Activated gamma-delta T cell (primary cell): Measurements from ENCODE around the gene MUC6.

Experiments
- DNase-seq: peaks from one replicate; lab custom pipeline; 2025; lab: John Stamatoyannopoulos, UW

MUC6 gene

DNA sequence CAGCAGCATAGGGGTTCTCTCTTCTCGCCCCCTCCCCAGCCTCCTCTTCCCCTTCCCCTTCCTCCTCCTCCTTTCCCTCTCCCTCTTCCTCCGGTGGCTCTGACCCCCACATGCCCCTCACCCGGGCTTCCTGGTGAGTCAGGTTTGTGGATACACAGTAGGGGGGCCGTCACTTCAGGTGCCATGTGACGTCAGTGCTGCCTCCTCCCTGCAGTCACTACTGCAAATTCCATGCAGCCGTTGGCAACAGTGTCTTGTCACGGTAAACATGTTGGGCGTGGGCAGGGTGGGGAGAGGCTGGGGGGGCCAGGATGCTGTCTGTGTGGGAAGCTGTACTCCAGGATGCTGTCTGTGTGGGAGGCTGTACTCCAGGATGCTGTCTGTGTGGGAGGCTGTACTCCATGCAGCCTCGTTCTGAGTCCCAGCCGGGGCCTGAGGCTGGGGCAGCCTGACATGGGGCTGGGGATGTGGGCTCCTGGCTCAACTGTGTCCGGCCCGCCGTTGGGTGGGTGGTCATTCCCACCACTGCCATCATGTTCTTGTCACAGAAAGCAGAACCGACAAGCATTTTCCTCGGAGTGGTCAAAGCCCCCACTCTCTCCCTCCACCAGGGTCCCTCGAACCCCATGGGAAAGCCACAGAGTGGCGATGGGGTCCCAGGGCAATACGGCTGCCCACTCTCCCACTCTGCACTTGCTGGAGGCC, 35.8 kb upstream of the MUC6 start:
- no peak for DNase-seq

DNA sequence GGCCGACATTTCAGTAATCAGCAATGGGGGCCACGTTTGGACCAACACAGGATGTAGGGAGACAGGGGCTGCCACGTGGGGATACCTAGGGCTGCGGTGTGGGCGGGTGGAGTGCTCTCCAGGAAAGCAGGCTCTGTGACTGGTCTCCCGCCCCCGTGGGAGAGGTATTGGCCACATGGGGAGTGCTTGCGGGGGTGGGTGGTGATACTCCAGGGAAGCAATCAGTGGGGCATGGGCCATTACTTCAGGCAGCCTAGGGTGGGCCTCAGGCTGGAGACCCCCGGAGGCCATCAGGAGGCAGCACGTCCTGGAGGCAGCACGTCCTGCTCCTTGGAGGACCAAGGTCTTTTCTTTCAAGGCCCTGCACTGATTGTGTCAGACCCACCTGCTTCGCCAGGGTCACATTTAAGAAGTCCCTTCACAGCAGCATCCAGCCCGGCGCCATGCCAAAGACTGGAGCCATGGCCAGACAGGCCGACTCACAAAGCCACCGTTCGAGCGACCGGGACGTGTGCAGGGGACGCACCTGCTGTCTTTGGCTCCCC, 35.1 kb upstream of the MUC6 start:
- no peak for DNase-seq

DNA sequence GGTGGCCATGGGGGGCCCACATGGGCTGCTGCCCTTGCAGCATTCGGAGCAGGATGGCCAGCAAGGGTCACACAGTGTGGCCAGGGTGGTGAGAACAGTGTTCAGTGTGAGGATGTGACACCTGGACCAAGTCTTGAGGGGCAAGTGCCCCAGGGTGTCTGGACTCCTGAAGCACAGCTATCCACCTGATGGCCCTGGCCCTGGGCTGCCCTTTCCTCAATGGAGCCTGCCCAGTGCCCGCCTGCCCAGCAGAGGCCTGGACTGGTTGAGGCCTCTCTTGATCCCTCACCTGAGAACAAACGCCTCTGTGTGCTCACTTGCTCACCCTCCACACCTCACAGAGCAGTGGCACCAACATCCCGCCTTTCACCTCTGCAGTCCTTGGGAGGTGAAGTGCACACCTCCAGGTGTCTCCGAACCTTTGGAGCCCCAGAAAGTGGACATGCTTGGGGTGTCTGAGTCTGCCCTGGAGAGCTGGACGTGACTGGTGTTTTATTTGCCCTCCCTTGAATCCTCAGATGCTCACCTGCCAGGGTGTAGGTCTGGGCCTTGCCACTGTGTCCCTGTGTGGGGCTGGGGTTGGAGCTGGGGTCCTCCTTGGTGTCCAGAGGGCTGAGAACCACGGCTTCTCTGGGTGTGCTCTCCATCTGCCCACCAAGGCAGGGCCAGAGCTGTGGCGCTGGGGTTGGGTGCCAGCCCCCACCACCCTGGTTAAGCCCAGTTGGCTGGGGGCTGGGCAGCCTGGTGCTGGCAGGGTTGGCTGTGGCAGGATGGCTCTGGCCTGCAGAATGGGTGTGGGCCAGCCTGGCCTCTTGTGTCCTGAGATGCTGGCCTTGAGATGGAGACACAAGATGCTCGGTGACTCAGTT, 34.3 kb upstream of the MUC6 start:
- DNase-seq: no peak

- DNase-seq: no peak
Measured at GRCh38 chr11:1069740-1070139, 33.2 kb upstream of the MUC6 start.

GRCh38 chr11:1067812-1068496, 31.4 kb upstream of the MUC6 start:
- DNase-seq: no peak

DNA sequence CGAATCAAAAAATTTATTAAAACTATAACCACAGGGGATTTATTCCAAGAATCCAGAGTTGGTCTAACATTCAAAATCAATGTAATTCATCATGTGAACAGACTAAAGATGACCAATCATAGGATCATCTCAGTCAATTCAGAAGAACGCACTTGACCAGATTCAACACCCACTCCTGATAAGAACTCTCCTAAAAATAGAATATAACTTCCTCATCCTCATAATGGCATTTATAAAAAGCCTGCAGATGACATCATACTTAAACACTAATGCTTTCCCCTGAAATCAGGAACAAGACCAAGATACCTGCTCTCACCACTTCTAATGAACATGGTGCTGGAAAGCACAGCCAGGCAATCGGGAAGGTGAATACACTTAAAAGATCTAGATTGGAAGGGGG, 27.6 kb upstream of the MUC6 start:
- no peak for DNase-seq

GRCh38 chr11:1062075-1062820, 25.7 kb upstream of the MUC6 start:
- no peak for DNase-seq

DNA sequence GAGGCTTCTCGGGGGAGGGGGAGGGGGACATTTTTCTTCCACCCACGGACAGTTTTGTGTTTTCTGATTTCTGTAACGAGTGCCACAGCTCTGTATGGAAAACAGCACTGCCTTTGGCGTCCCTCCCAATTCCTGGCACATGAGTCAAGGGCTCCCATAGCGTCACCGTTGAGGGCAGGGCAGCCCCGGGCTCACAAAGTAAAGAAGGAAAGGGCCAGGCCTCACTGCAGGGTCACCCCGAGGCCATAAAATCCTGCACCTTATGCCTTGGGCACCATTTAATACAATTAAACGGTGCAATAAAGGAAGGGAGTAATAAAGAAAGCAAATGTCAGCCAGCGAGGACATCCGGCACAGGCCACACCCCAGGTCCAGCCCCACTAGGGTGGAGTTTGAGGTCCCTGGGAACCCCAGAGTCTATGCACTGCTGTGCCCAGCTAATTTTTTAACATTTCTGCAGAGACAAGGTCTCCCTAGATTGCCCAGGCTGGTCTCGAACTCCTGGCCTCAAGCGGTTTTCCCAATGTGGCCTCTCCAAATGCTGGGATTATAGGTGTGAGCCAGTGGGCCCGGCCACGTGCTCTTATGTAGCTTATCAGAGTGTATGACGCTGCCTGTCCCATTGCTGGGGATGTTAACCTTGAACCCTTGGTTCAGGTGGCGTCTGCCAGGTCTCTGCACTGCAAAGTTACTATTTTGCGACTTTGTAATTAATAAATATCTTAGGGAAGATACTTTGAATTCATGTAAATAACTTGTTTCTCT, 24.5 kb upstream of the MUC6 start:
- no peak for DNase-seq

GRCh38 chr11:1060410-1060809, 23.9 kb upstream of the MUC6 start:
- DNase-seq: no peak

DNA sequence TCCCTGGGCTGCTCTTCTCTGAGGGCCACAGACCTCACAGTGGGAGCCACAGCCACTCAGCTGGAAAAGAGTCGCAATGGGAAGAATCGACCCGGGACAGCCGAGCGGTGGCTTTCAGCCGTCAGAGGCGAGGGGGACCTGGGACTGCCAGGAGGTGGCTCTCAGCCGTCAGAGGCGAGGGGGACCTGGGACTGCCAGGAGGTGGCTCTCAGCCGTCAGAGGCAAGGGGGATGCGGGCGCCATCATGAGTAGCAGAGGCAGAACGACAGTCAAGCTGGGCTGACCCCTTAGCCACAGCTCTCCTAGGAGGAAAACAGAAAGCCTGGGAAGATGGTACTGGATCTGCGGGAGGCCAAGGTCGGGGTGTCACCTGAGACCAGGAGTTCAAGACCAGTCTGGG, 23.2 kb upstream of the MUC6 start:
- DNase-seq: no peak

GRCh38 chr11:1057806-1058205, 21.3 kb upstream of the MUC6 start:
- no peak for DNase-seq

DNA sequence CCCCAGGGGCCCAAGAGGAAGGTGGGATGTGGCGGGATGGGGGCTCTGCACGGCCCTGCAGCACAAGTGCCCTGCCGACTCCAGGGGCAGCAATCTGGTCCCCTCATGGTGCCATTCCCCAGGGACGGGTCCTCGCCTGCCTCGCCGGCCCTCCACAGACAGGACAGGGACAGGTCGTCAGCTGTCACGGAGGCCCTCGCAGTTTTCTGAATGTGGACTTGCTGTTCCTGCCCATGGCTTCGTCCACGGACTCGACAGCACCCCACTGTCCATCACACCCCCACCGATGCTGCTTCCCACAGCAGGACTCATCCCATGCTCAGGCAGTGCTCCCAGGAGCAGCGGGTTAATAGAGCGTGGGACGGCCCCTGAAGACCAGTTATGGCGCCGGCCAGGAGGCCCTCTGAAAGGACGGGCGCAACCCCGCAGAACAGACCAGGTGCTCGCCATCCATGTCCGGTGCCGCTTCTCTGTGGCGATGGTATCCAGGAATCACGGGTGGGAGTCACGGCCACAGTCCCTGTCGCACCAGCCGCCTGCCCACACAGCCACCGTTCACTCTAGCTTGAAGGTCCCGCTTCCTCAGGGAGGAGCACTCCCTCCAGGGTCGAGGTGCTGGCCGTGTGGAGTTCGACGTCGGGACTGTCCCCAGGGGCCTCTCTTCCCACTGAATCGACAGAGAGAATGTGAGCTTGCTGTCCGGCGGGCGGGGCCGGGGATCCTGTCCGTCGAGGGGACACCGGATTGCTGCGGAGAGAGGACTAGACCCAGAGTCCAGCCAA, 19.7 kb upstream of the MUC6 start:
- no peak for DNase-seq

GRCh38 chr11:1055109-1055703, 18.7 kb upstream of the MUC6 start:
- DNase-seq: no peak

DNA sequence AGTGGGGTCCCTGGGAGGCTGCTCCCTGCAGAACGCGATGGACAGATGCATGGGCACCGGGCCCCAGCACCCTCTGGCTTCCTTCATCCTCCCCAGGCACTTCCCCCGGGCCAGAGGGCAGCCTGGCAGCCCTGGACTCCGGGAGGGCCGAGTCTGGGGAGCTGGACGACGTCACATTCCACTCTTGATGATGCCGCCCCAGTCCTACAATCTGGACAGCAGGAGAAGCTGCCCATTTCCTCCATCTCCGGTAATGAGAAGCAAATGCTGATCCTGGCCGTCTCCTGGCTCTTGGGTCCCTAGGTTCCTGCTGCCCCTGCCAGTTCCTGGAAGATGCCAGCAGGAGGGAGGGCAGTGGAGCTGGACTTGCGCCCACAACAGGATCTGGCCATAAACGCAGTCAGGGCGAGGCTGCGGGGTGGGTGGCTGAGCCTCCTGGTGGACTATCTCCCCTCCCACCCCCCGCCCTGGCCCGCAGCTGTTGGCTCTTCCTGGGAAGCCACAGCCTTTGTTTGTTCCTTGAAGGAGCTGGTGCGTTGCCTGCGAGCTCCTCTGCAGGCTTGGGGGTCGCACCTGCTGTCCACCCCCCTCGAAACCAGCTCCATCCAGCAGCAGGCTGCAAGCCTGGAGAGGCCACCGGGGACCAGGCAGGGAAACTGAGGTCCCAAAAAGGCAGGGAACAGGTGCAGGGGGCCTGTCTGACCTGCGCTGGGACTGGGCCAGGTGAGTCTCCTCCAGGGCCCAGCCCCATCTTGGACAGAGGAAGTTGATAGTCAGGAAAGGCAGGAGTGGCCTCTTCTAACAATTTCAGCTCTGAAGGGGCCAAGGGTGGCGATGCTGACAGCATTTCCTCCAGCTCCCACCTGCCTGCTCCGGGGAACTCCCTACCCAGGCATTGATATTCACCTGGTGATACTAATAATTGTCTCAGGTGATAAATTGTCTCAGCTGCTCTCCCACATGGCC, 17.9 kb upstream of the MUC6 start:
- no peak for DNase-seq

- no peak for DNase-seq
Measured at GRCh38 chr11:1053121-1053901, 16.8 kb upstream of the MUC6 start.

DNA sequence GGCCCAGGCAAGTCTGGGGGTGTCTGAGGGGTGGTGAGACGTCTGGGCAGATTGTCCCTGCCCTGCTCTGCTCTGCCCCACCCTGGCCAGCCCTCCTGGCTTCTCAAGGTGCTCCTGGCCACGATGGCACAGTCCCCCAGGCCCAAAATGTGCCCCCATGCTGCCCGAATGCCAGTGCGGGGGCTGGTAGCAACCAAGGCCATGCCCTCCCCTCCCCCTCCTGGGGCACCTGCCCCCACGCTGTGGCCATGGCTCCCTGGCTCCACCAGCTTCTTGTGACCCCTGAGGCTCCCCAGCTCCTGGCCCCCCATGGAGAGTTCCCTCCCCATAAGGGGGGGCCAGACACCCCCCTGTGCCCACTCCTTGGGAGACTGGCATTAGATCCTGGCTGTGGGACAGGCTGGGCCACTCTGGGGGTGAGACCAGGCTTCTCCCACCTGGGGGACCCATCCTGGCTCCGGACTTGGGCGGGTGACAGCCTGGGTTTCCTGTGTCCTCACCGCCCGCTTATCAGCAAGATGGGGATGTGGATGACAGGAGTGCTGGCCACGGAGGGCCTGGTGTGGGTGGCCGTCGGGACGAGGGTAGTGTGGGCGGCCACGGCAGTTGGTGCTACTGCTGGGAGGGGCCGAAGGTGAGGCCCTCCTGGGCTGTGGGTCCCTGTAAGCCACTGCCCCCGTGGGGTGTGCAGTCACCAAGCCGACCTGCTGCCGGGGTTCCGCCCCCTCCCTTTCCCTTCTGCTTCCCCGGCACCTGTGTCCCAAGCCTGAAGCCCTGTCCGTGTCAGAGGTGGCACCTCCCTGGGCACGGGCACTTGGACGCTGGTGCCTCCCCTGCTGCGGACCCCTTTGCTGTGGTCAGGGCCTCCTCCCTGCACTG, 15.9 kb upstream of the MUC6 start:
- DNase-seq: no peak
